ENCODE data around the gene WRAP53. TPM values are rescaled to one million over a fixed set of nuclear protein-coding genes. Genes with fewer than 3 reads are reported as not detected.

WRAP53 gene
- total and polyA plus RNA-seq, 12 donors: 3.8 to 12.1 (median 4.9) TPM

DNA sequence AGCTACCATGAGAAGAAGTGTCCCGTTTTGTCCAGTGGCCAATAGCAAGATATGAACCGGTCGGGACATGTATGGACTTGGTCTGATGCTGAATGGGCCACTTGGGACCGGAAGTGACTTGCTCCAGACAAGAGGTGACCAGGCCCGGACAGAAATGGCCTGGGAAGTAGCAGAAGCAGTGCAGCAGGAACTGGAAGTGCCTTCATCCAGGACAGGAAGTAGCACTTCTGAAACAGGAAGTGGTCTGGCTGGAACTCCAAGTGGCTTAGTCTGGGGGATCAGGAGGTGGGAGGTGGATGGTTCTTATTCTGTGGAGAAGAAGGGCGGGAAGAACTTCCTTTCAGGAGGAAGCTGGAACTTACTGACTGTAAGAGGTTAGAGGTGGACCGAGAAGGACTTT lies 22.0 kb downstream of the WRAP53 start:
- H3K4me1 ChIP-seq: peaks cover 0 to 11% (median 6%) of the 10 kb centered on the region in 9 donors
- no peak for ATAC-seq
- TF ChIP-seq, protein P1, sequence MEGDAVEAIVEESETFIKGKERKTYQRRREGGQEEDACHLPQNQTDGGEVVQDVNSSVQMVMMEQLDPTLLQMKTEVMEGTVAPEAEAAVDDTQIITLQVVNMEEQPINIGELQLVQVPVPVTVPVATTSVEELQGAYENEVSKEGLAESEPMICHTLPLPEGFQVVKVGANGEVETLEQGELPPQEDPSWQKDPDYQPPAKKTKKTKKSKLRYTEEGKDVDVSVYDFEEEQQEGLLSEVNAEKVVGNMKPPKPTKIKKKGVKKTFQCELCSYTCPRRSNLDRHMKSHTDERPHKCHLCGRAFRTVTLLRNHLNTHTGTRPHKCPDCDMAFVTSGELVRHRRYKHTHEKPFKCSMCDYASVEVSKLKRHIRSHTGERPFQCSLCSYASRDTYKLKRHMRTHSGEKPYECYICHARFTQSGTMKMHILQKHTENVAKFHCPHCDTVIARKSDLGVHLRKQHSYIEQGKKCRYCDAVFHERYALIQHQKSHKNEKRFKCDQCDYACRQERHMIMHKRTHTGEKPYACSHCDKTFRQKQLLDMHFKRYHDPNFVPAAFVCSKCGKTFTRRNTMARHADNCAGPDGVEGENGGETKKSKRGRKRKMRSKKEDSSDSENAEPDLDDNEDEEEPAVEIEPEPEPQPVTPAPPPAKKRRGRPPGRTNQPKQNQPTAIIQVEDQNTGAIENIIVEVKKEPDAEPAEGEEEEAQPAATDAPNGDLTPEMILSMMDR (IDR thresholded peaks at IDR 0.05): no peak
- no peak overlapping the region for H3K27ac ChIP-seq
- WGBS, 2 donors: 54 to 61% methylated on average over 7 of the region's 7 CpGs
- H3K4me3 ChIP-seq: no peak overlapping the region
- peaks cover 5 to 73% (median 58%) of the 10 kb centered on the region in 7 donors for H3K27me3 ChIP-seq
- no peaks in the 10 kb centered on the region for H3K9me3 ChIP-seq
- H3K36me3 ChIP-seq: no peaks in the 10 kb centered on the region
- DNase-seq: no peak
- intact Hi-C loops (cut with DNase I): no loop called here

DNA sequence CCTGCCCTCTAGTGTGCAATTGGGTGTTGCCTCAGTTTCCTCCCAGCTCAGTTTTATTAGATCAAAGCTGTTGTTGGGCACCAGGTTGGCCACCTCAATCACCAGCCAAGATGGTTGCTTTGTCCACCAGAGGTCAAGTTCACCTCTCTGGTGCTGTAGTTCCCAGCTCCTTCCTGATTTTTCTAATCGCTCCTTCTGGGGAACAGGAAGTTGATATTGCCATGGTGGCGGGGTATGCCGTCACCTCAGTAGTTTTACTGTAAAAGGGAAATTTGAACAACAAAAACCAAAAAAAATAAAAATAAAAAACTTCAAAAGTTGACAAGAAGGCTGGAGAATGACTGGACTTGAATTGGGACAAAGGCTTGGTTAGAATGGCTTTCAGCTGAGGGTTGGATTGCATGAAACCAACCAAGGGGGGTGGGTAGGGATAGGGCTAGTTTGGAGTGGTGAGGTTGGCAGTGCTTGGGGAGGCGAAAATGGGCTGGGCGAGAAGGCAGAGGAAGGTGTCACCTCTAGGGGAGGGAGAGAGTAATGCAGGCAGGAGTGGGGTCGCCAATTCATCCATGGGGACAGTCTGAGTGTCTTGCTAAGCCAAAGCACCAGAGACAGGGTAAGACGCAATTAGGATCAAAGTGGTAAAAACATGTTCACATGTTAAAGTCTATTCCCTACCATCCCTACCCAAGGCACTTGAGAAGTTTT lies 22.9 kb downstream of the WRAP53 start:
- TF ChIP-seq, protein P1 (IDR thresholded peaks at IDR 0.05): no peak

DNA sequence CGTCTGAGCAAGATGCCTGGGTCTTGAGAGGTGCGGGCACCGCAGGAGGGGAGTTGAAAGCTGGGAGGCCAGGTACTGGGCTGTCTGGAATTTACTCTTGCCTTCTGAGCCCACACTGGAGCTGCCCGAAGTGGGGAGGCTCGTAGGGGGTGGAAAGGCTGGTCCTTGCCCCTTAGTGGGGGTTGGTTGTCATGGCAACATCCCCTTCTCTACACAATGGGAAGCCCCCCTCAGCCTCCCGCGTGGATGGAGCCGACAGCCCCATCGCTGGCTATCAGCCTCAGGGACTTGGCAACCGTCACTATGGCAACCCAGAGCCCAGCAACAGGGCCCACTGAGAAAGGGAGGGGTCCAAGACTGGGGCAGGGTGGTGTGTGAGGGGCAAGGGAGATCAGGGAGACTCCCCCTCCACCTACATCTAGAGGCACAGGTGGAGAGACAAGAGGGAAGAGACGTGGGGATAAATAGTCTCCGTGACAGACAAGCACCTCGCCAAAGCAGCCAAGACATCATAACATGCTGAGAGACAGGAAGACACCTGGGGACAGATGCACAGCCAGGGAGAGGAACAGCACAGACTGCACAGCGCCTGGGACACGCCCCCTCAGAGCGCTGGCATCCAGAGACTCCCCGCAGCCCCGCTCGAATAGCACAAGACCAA lies 24.0 kb downstream of the WRAP53 start:
- H3K4me3 ChIP-seq: no peak overlapping the region
- no peaks in the 10 kb centered on the region for H3K36me3 ChIP-seq
- no peak overlapping the region for H3K27ac ChIP-seq
- H3K4me1 ChIP-seq: peaks cover 3 to 21% (median 6%) of the 10 kb centered on the region in 9 donors
- WGBS, 2 donors: 20% methylated on average over 19 of the region's 19 CpGs
- no peak for DNase-seq
- H3K27me3 ChIP-seq: peaks cover 4 to 60% (median 52%) of the 10 kb centered on the region in 7 donors
- no peaks in the 10 kb centered on the region for H3K9me3 ChIP-seq
- intact Hi-C loops (cut with DNase I): no loop called here
- no peak for ATAC-seq
- TF ChIP-seq, protein P1 (IDR thresholded peaks at IDR 0.05): no peak

More for the DNA sequence above, 22.9 kb downstream of the WRAP53 start:
- no peak for DNase-seq
- no peak overlapping the region for H3K27ac ChIP-seq
- no peaks in the 10 kb centered on the region for H3K9me3 ChIP-seq
- H3K4me3 ChIP-seq: no peak overlapping the region
- WGBS, 2 donors: 85 to 94% methylated on average over 7 of the region's 7 CpGs
- peaks cover 4 to 67% (median 59%) of the 10 kb centered on the region in 7 donors for H3K27me3 ChIP-seq
- peaks cover 0 to 10% (median 0%) of the 10 kb centered on the region in 9 donors for H3K4me1 ChIP-seq
- intact Hi-C loops (cut with DNase I): no loop called here
- ATAC-seq: no peak
- H3K36me3 ChIP-seq: no peaks in the 10 kb centered on the region

DNA sequence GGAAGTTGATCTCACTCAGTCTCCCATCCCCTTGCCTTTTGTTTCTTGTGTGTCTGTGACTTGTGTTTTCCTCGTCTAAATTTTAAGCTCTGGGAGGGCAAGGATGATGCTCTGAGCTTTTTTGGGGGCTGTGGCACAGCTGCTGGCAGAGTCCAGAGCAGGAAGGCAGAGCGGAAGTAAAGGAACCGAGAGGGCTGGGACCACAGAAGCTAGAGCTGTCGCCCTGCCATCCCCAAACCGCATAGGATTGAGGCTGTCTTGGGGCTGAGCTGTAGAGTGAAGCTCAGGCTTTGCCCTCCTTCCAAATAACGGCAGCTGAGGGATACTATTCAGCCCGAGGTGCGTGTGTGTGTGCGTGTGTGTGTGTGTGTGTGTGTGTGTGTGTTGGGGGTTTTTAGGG lies 25.5 kb downstream of the WRAP53 start:
- intact Hi-C loops (cut with DNase I): no loop called here
- ATAC-seq (no peak), DNase-seq (no peak)
- no peak overlapping the region for H3K4me3 ChIP-seq
- H3K27me3 ChIP-seq: peaks cover 4 to 71% (median 52%) of the 10 kb centered on the region in 7 donors
- TF ChIP-seq, protein P1 (IDR thresholded peaks at IDR 0.05): no peak
- WGBS, 2 donors: 41 to 45% methylated on average over 9 of the region's 9 CpGs
- H3K27ac ChIP-seq: no peak overlapping the region
- no peaks in the 10 kb centered on the region for H3K36me3 ChIP-seq
- peaks cover 3 to 31% (median 8%) of the 10 kb centered on the region in 9 donors for H3K4me1 ChIP-seq
- no peaks in the 10 kb centered on the region for H3K9me3 ChIP-seq
